ENCODE measurements around the gene BAZ1B. TPM values are rescaled to one million over a fixed set of nuclear protein-coding genes. Genes with fewer than 3 reads are reported as not detected.

The BAZ1B gene
- total and polyA plus RNA-seq, 9 of the 15 experiments (the other 6 are each of a cell fraction or from before 2014, with no cell fraction given) = 15.0 to 134 (median 79.5) TPM

GRCh38 chr7:73431041-73431835 is 90.9 kb downstream of the BAZ1B start:
- Histone ChIP-seq H3K4me3 (no peak overlapping the region), H3K4me1 (replicated peaks in 1 of 2; ENCODE audit: control insufficient read depth in 2 of 2, insufficient read depth in 2 of 2, low read length in 2 of 2) (peaks cover 0 to 48% of the 10 kb centered on the region in 2 experiments; a peak in 2 of 5 replicates), H3K36me3 (ENCODE audit: control insufficient read depth, insufficient read depth, low read length) (no peaks in the 10 kb centered on the region), H3K9me1 (ENCODE audit: control insufficient read depth, insufficient read depth, low read length) (no peaks in the 10 kb centered on the region), H3K79me2 (ENCODE audit: control insufficient read depth, insufficient read depth, low read length) (no peaks in the 10 kb centered on the region), H3K4me2 (ENCODE audit: insufficient read depth, low read length) (no peak overlapping the region), H3K27ac (ENCODE audit: extremely low read depth, low read depth, low read length) (no peak overlapping the region), H4K20me1 (replicated peaks; ENCODE audit: control insufficient read depth, insufficient read depth, low read length) (no peaks in the 10 kb centered on the region), H3K27me3 (ENCODE audit: control insufficient read depth in 2 of 2, insufficient read depth in 2 of 2, low read length in 2 of 2) (peaks cover 3 to 21% of the 10 kb centered on the region in 2 experiments; a peak in 4 of 5 replicates), H3K9me3 (replicated peaks; ENCODE audit: control insufficient read depth, insufficient read depth, low read depth, low read length) (no peaks in the 10 kb centered on the region), H2AFZ (ENCODE audit: low read depth, low read length) (peak overlapping the region; percentile 33; the same call in 1 of the 2 replicates), H3K9ac (ENCODE audit: insufficient read depth in 1 of 2, low read depth in 2 of 2, low read length in 2 of 2) (peak overlapping the region in 1 of 2 experiments; percentile 31; a peak in 1 of 4 replicates)
- POLR2A ChIA-PET = no interaction called here
- BruUV-seq (replicated peaks) = no TSS peak
- FAIRE-seq = peak; percentile 78
- peak; percentile 8; the same call in 2 of the 3 replicates for ATAC-seq
- 25% methylated on average over 13 of the region's 13 CpGs for WGBS (ENCODE audit: insufficient coverage, low coverage, missing lambda C conversion rate)
- CTCF ChIA-PET (ENCODE audit: low intra/inter-chr PET ratio) = no interaction called here
- intact Hi-C loops (cut with micrococcal nuclease) = no loop called here
- in situ Hi-C loops (cut with MboI) = loop anchor here (5.0 to 25.0 kb wide), 2 partner anchors 114 to 1956 kb away; partner anchors contain the start of gene TRIM73
- no peak for DNase-seq (ENCODE audit: extremely low read depth in 1 of 4, low spot score in 3 of 4)
- TF ChIP-seq NFIC (IDR thresholded peaks at IDR 0.05) = peak; percentile 17; the same call in 1 of the 2 replicates
- TF ChIP-seq CREB1 (IDR thresholded peaks at IDR 0.05) = no peak
- TF ChIP-seq CREB1 (CRISPR knock-in tag; IDR thresholded peaks at IDR 0.05) = no peak
- no peak for TF ChIP-seq TRIM28 (IDR thresholded peaks at IDR 0.05)
- no peak for TF ChIP-seq ZBTB40 (IDR thresholded peaks at IDR 0.05)
- 0 out of 2 replicates have a peak, but pooled peaks have one; percentile 1 for TF ChIP-seq ZBTB40 (CRISPR knock-in tag; IDR thresholded peaks at IDR 0.05)
- TF ChIP-seq, protein P1, sequence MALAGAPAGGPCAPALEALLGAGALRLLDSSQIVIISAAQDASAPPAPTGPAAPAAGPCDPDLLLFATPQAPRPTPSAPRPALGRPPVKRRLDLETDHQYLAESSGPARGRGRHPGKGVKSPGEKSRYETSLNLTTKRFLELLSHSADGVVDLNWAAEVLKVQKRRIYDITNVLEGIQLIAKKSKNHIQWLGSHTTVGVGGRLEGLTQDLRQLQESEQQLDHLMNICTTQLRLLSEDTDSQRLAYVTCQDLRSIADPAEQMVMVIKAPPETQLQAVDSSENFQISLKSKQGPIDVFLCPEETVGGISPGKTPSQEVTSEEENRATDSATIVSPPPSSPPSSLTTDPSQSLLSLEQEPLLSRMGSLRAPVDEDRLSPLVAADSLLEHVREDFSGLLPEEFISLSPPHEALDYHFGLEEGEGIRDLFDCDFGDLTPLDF (CRISPR knock-in tag; IDR thresholded peaks at IDR 0.05) = no peak
- no peak for TF ChIP-seq CTBP1 (IDR thresholded peaks at IDR 0.05; ENCODE audit: borderline replicate concordance)
- TF ChIP-seq CSDE1 (IDR thresholded peaks at IDR 0.05) = no peak
- TF ChIP-seq ZNF507 (tag; conservative IDR thresholded peaks at IDR 0.05) = no peak
- no peak for TF ChIP-seq ZNF785 (CRISPR knock-in tag; IDR thresholded peaks at IDR 0.05)
